Activated CD8-positive, alpha-beta memory T cell treated with anti-CD3 and anti-CD28 coated beads for 1 hour (primary cell): ENCODE results near the gene NFASC.

Experiments used
- DNase-seq, 2 donors: peaks; one replicate each; pipeline ENCODE4 v3.0.0-alpha.2; 2020; ENCODE audit warnings: low read depth in 1 of 2; ENCODE audit errors: extremely low read depth in 1 of 2

Gene NFASC

GRCh38 chr1:204887846-204888245 is 17.2 kb downstream of the NFASC start:
- no peak for DNase-seq

GRCh38 chr1:204888294-204888693 is 17.6 kb downstream of the NFASC start:
- DNase-seq, result no peak

- no peak for DNase-seq
Measured at GRCh38 chr1:204889681-204890383, 19.2 kb downstream of the NFASC start.

- DNase-seq, result no peak
Measured at GRCh38 chr1:204891860-204892259, 21.2 kb downstream of the NFASC start.

- no peak for DNase-seq
Measured at GRCh38 chr1:204894031-204894430, 23.4 kb downstream of the NFASC start.

GRCh38 chr1:204894606-204895005 is 23.9 kb downstream of the NFASC start:
- DNase-seq, result no peak

- DNase-seq, result no peak
Measured at GRCh38 chr1:204896023-204896422, 25.4 kb downstream of the NFASC start.

GRCh38 chr1:204896787-204897469 is 26.3 kb downstream of the NFASC start:
- DNase-seq, result no peak

GRCh38 chr1:204900721-204901120 is 30.1 kb downstream of the NFASC start:
- no peak for DNase-seq

- no peak for DNase-seq
Measured at GRCh38 chr1:204902671-204903070, 32.0 kb downstream of the NFASC start.

GRCh38 chr1:204904228-204904810 is 33.7 kb downstream of the NFASC start:
- DNase-seq, result no peak

GRCh38 chr1:204909109-204909508 is 38.4 kb downstream of the NFASC start:
- no peak for DNase-seq

- DNase-seq, result no peak
Measured at GRCh38 chr1:204915861-204916495, 45.3 kb downstream of the NFASC start.

GRCh38 chr1:204917802-204918201 is 47.1 kb downstream of the NFASC start:
- DNase-seq, result no peak

- no peak for DNase-seq
Measured at GRCh38 chr1:204920511-204920910, 49.8 kb downstream of the NFASC start.

- DNase-seq, result no peak
Measured at GRCh38 chr1:204920967-204921366, 50.3 kb downstream of the NFASC start.

GRCh38 chr1:204921855-204922516 is 51.3 kb downstream of the NFASC start:
- no peak for DNase-seq

- no peak for DNase-seq
Measured at GRCh38 chr1:204923201-204923600, 52.5 kb downstream of the NFASC start.

- no peak for DNase-seq
Measured at GRCh38 chr1:204923626-204924012, 53.0 kb downstream of the NFASC start.

GRCh38 chr1:204924013-204924759 is 53.5 kb downstream of the NFASC start:
- no peak for DNase-seq

- no peak for DNase-seq
Measured at GRCh38 chr1:204925701-204926100, 55.0 kb downstream of the NFASC start.
